Astrocyte (in vitro differentiated cells and primary cell): ENCODE data around the gene THAP5. TPM values are rescaled to one million over a fixed set of nuclear protein-coding genes. Genes with fewer than 3 reads are reported as not detected.

Experiments
- DNase-seq: peaks from one replicate; pipeline ENCODE4 v3.0.0-alpha.2; 2010; ENCODE audit warnings: low read depth
- FAIRE-seq: peaks from 2 replicates; lab custom pipeline; 2011; peaks lifted over from hg19 to GRCh38; lab: Jason Lieb, UNC
- H2AFZ ChIP-seq: 2 replicates; pipeline ENCODE4 v1.6.0; 2012; ENCODE audit warnings: low read depth, low read length, inconsistent platforms
- H3K27ac ChIP-seq: 2 replicates; pipeline ENCODE4 v1.5.1; 2011; ENCODE audit warnings: low read depth, low read length, inconsistent platforms
- H3K27me3 ChIP-seq: 2 replicates; pipeline ENCODE4 v1.6.0; 2011; ENCODE audit warnings: low read length, inconsistent platforms; ENCODE audit not compliant: insufficient read depth
- H3K36me3 ChIP-seq: 2 replicates; pipeline ENCODE4 v1.5.1; 2011; ENCODE audit warnings: low read length, inconsistent platforms; ENCODE audit not compliant: insufficient read depth
- H3K4me1 ChIP-seq: 2 replicates; pipeline ENCODE4 v1.5.1; 2011; ENCODE audit warnings: low read length, inconsistent platforms; ENCODE audit not compliant: insufficient read depth
- H3K4me2 ChIP-seq: 2 replicates; pipeline ENCODE4 v1.6.0; 2012; ENCODE audit warnings: low read length, inconsistent platforms
- H3K4me3 ChIP-seq: 2 replicates; pipeline ENCODE4 v1.5.1; 2011; ENCODE audit warnings: low read depth, mild to moderate bottlenecking, low read length, inconsistent platforms; ENCODE audit not compliant: insufficient read depth
- H3K79me2 ChIP-seq: 2 replicates; pipeline ENCODE4 v1.6.0; 2012; ENCODE audit warnings: mild to moderate bottlenecking, low read length, inconsistent platforms; ENCODE audit not compliant: insufficient read depth
- H3K9ac ChIP-seq: 2 replicates; pipeline ENCODE4 v1.6.0; 2012; ENCODE audit warnings: mild to moderate bottlenecking, low read length, inconsistent platforms
- H3K9me3 ChIP-seq: 2 replicates; pipeline ENCODE4 v1.5.1; 2012; ENCODE audit warnings: low read depth, mild to moderate bottlenecking, low read length, inconsistent platforms; ENCODE audit not compliant: insufficient read depth
- H4K20me1 ChIP-seq: 2 replicates; pipeline ENCODE4 v1.6.0; 2012; ENCODE audit warnings: low read length, inconsistent platforms; ENCODE audit not compliant: insufficient read depth
- H3K27ac Mint-ChIP-seq: one replicate; pipeline ENCODE4 v1.8.0; 2021; ENCODE audit warnings: mild to moderate bottlenecking, mixed read lengths; ENCODE audit not compliant: unreplicated experiment
- H3K27me3 Mint-ChIP-seq: one replicate; pipeline ENCODE4 v1.8.0; 2021; ENCODE audit warnings: low read depth, mixed read lengths; ENCODE audit not compliant: unreplicated experiment
- H3K36me3 Mint-ChIP-seq: one replicate; pipeline ENCODE4 v1.8.0; 2021; ENCODE audit warnings: low read depth, mixed read lengths; ENCODE audit not compliant: unreplicated experiment
- H3K4me1 Mint-ChIP-seq: one replicate; pipeline ENCODE4 v1.8.0; 2021; ENCODE audit warnings: low read depth, mixed read lengths; ENCODE audit not compliant: unreplicated experiment
- H3K4me3 Mint-ChIP-seq: one replicate; pipeline ENCODE4 v1.8.0; 2021; ENCODE audit warnings: mild to moderate bottlenecking, moderate library complexity, mixed read lengths; ENCODE audit not compliant: unreplicated experiment
- H3K9me3 Mint-ChIP-seq: one replicate; pipeline ENCODE4 v1.8.0; 2021; ENCODE audit warnings: mild to moderate bottlenecking, mixed read lengths; ENCODE audit not compliant: unreplicated experiment
- EZH2 ChIP-seq: IDR thresholded peaks from 2 replicates; pipeline ENCODE4 v1.6.1; 2012; ENCODE audit warnings: mild to moderate bottlenecking, low read length, inconsistent platforms; ENCODE audit not compliant: insufficient read depth
- total RNA-seq: library from RNA; stranded (reverse); gene quantifications from 2 replicates; pipeline ENCODE4 v1.2.1, GENCODE V29; 2021
- TF ChIP-seq, protein P1 (sequence below): IDR thresholded peaks from 2 replicates; pipeline ENCODE4 v1.5.1; 2011; ENCODE audit warnings: low read depth, mild to moderate bottlenecking, inconsistent platforms, low read length, moderate library complexity; ENCODE audit not compliant: insufficient read depth

The THAP5 gene
- total RNA-seq, 1 donor from 2014 or later = 18.8 TPM

DNA sequence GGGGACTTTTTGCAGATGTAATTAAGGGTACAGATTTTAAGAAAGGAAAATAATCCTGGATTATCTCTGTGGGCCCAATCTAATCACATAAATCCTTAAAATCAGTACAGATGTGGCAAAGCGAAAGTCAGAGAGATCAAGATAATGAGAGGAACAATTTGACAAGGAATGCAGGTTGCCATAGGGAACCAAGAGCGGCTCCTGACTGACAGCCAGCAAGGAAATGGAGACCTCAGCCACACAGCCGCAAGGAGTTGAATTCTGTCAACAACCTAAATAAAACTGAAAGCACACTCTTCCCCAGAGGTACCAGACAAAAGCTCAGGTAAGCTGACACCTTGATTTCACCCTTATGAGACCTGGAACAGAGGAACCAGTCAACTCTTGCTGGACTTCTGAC, 40.2 kb downstream of the THAP5 start:
- H3K9ac ChIP-seq = no peak overlapping the region
- no peaks in the 10 kb centered on the region for H3K9me3 Mint-ChIP-seq
- TF ChIP-seq, protein P1, sequence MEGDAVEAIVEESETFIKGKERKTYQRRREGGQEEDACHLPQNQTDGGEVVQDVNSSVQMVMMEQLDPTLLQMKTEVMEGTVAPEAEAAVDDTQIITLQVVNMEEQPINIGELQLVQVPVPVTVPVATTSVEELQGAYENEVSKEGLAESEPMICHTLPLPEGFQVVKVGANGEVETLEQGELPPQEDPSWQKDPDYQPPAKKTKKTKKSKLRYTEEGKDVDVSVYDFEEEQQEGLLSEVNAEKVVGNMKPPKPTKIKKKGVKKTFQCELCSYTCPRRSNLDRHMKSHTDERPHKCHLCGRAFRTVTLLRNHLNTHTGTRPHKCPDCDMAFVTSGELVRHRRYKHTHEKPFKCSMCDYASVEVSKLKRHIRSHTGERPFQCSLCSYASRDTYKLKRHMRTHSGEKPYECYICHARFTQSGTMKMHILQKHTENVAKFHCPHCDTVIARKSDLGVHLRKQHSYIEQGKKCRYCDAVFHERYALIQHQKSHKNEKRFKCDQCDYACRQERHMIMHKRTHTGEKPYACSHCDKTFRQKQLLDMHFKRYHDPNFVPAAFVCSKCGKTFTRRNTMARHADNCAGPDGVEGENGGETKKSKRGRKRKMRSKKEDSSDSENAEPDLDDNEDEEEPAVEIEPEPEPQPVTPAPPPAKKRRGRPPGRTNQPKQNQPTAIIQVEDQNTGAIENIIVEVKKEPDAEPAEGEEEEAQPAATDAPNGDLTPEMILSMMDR = no peak
- TF ChIP-seq EZH2 = no peak
- no peaks in the 10 kb centered on the region for H3K27me3 ChIP-seq
- peaks cover 6% of the 10 kb centered on the region for H3K4me1 ChIP-seq
- FAIRE-seq (no peak), DNase-seq (no peak)
- no peaks in the 10 kb centered on the region for H4K20me1 ChIP-seq
- H3K36me3 ChIP-seq = no peaks in the 10 kb centered on the region
- H3K4me3 Mint-ChIP-seq = no peak overlapping the region
- H3K4me1 Mint-ChIP-seq = peaks cover 7% of the 10 kb centered on the region
- H3K79me2 ChIP-seq = peaks cover 8% of the 10 kb centered on the region
- no peaks in the 10 kb centered on the region for H3K36me3 Mint-ChIP-seq
- H3K27me3 Mint-ChIP-seq = no peaks in the 10 kb centered on the region
- H3K27ac Mint-ChIP-seq = no peak overlapping the region
- no peak overlapping the region for H3K4me2 ChIP-seq
- no peak overlapping the region for H3K4me3 ChIP-seq
- H3K27ac ChIP-seq = no peak overlapping the region
- H3K9me3 ChIP-seq = no peaks in the 10 kb centered on the region
- H2AFZ ChIP-seq = no peak overlapping the region

DNA sequence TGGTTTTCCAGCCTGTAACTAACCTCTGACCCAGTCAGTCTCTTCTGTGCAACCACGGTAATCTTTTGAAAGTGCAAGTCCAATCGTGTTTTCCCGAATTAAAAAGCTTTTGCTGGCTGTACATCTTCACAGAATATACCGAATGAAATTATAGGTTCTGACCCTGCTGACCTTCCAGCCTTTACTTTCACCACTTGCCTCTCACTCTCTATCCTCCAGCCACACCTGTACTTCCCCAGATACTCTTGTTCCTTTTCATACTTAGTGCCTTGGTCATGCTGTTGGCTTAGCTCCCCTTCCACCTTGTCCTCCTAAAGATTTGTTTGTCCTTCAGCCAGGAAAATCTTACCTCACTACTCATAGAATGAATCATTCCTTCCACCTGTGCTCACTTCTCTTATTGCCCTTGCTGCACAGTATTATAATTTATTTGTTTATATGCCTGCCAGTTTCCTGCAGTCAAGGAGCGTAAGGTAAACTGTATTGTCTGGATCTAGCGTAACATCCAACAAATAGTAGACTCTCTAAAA, 41.3 kb downstream of the THAP5 start:
- Mint-ChIP-seq H3K9me3 (no peaks in the 10 kb centered on the region), H3K4me1 (peaks cover 17% of the 10 kb centered on the region), H3K27me3 (no peaks in the 10 kb centered on the region), H3K4me3 (peak overlapping the region; percentile 46), H3K36me3 (no peaks in the 10 kb centered on the region), H3K27ac (no peak overlapping the region)
- H3K27me3 ChIP-seq = no peaks in the 10 kb centered on the region
- H3K79me2 ChIP-seq = peaks cover 19% of the 10 kb centered on the region
- H3K27ac ChIP-seq = no peak overlapping the region
- no peak overlapping the region for H3K4me2 ChIP-seq
- H3K36me3 ChIP-seq = no peaks in the 10 kb centered on the region
- H3K4me1 ChIP-seq = peaks cover 7% of the 10 kb centered on the region
- H3K9me3 ChIP-seq = no peaks in the 10 kb centered on the region
- H2AFZ ChIP-seq = no peak overlapping the region
- no peak for FAIRE-seq
- TF ChIP-seq, protein P1 = no peak
- no peak for TF ChIP-seq EZH2
- no peak overlapping the region for H3K4me3 ChIP-seq
- peaks cover 7% of the 10 kb centered on the region for H4K20me1 ChIP-seq
- no peak for DNase-seq
- H3K9ac ChIP-seq = no peak overlapping the region

DNA sequence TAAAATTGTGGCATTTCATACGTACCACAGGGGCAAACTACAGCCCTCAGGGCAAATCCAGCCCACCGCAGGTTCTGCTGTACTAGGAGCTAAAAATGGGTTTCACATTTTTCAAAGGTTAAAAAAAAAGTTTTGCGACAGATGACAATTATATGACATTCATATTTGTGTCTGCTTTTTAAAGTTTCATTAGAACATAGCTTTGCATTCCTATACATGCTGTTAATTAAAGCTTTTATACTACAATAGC, 42.8 kb downstream of the THAP5 start:
- Histone ChIP-seq H3K27me3 (no peaks in the 10 kb centered on the region), H3K27ac (peak overlapping the region; percentile 95), H3K36me3 (no peaks in the 10 kb centered on the region), H3K4me1 (peaks cover 10% of the 10 kb centered on the region), H3K79me2 (peaks cover 34% of the 10 kb centered on the region), H3K4me2 (peak overlapping the region; percentile 85), H3K4me3 (peak overlapping the region; percentile 81), H3K9me3 (no peaks in the 10 kb centered on the region), H4K20me1 (peaks cover 16% of the 10 kb centered on the region), H2AFZ (peak overlapping the region; percentile 83), H3K9ac (peak overlapping the region; percentile 92)
- Mint-ChIP-seq H3K27me3 (no peaks in the 10 kb centered on the region), H3K4me3 (peak overlapping the region; percentile 98), H3K9me3 (no peaks in the 10 kb centered on the region), H3K4me1 (peaks cover 20% of the 10 kb centered on the region), H3K27ac (peak overlapping the region; percentile 97), H3K36me3 (no peaks in the 10 kb centered on the region)
- DNase-seq (no peak), FAIRE-seq (no peak)
- no peak for TF ChIP-seq EZH2
- TF ChIP-seq, protein P1 = no peak
